HG03175 (cell line): ENCODE data around the gene VAC14.

Experiments used
- ATAC-seq: cut with Tn5 transposase; IDR thresholded peaks from one replicate; pipeline ENCODE4 v1.9.1; 2021; ENCODE audit warnings: mild to moderate bottlenecking, moderate library complexity; ENCODE audit not compliant: unreplicated experiment

The VAC14 gene

DNA sequence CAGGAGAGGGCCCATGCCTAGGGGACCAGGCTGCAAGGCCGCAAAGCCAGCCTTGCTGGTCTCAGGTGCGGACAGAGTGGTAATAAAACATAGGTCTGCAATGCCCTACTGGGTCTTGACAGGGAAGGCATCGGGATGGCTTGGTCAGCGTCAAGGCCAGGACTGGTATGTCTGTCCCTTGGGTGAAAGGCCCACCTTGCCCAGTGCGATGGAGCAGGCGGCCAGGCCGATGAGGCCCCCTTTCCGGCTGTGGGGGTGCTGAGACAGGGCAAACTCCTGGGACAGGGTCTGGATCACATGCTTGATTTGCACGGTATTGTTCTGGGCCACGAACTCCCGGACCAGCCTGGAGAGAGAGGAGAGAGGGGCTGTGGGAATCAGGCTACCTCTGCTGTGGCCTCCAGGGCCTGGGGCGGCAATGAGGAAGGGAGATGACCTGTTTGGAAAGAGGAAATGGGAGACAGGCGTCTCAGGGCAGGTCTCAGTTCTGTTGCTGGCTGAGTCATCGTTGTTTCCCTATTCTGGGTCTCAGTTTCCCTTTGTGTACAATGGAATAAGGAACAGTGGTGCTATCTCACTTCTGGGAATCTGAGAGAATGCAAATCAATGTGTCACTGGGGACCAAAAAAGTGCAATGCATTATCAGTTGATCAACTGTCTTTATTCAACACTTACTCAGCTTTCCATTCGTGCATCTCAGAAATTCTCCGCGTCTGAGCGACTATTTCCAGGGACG is 14.8 kb downstream of the VAC14 start:
- ATAC-seq = no peak

DNA sequence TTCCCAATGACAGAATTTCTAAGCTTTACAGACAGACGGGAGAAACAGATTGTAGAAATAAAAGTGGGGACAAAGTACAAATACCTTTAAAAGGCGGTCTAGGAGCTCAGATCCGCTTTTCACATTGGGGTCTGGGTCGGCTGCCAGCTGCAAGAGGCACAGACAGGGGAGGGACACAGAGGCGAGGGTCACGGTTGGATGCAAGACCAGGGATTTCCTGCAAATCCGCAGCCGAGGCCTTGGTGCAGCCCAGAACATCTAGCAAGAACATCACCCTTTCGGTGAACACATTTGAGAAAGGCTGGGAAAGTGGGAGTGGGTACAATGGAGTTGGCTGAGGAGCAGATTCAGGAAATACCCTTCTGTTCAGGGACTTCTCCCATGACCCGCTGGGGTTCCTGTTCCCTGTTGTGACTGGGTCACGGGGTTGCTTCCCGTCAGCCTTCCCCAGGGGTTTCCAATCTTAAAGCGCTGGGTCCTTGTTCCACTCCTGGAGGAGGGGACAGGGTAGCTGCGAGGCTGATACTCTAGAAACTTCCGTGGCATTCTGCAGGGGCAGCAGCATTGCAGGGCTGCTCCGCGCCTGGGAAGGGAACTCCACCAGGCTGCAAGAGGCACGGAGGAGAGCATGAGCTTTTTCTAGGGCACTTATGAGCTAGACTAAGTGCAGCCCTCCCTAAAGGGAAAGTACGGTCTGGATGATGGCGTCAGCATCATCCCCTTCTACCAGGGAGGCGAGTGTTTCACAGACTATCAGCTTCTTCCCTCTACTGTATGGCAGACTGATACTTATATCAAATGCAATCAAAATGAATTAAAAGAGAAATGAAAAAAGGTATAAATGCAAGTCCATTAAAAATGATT is 16.0 kb downstream of the VAC14 start:
- no peak for ATAC-seq

DNA sequence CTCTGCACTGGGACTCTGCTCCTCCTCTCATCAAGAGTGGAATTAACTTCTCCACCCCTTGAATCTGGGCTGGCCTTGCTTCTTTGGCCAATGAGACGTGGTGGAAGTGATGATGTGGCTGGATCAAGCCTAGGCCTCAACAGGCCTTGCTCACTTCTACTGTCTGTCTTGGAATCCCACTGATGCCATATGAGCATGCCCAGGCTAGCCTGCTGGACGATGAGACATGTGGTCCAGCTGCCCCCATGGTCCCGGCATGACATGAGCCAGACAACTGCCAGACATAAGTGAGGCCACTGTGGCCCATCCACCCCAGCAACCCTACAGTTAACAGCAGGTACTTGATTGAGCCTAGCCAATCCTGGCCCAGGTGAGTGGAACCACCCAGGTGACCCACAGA is 18.7 kb downstream of the VAC14 start:
- ATAC-seq = no peak

DNA sequence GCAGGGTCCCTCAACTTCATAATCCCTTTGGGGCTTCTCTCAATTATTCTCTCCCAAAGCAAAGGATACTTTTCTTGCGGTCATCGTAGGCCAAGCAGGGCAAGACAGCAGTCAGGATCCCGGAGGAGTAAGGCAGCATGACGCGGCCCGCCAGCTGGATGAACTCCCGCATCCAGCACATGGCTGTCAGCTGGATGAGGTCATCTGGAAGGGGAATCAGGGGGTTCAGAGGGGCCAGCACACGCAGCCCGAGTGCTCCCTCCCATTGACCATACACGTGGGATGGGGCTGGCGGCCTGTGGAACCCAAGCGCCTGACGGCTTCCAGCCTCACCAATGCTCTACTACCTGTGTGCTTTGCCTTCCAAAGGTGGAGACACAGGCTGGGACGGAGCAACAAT is 19.2 kb downstream of the VAC14 start:
- no peak for ATAC-seq

DNA sequence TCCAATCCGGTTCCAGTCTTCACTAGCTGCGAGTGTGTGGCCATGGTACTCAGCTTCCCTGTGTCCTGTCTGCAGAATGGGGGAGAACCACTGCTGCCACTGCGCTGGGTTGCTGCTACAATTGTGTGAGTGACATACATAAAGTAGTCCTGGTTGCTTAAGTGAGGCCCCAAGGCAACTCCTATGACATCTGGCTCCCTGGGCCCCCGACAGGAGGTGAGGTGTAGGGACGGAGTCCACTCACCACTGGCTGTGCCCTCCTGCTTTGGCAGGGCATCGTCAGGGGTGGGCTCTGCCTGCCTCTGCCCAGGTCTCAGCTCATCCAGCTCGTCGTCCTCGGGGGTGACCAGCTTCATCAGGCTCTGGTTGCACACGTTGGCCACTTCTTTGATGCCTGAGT is 20.4 kb downstream of the VAC14 start:
- no peak for ATAC-seq

DNA sequence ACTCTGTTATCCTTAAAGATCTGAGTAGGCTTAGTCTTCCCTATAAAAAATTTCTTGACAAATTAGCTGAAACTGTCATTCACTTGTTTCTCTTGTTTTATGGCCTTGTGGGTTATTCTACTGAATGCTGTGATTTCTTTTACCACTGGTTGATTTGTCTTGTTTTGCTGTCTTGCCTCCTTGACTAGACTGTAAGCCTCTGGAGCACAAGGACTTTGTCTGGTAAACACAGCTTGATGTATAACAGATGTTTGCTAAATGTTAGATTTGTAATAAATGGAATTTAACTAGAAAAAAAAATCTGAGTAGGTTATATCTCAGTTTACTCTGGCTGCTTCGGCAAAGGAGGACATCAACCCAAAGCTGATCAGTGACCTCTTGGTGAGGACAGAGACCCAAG is 21.6 kb downstream of the VAC14 start:
- ATAC-seq = no peak

DNA sequence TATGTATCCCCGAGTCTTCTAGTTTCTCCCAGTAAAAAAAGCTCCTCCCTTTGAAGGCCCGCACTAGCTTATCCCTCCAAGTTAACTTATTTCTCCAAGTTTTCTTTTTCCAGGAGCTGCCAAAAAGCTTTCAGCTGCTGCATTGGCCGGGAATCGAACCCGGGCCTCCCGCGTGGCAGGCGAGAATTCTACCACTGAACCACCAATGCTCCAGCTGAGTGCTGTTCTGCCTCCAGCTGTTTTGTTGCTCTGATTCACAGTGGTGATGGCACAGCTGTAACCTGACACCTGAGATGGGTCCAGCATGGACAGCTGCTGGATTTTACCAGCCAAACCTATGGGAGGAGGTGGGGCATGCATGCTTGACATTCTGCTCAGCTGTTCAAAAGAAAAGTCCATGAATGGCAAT is 22.1 kb downstream of the VAC14 start:
- no peak for ATAC-seq

DNA sequence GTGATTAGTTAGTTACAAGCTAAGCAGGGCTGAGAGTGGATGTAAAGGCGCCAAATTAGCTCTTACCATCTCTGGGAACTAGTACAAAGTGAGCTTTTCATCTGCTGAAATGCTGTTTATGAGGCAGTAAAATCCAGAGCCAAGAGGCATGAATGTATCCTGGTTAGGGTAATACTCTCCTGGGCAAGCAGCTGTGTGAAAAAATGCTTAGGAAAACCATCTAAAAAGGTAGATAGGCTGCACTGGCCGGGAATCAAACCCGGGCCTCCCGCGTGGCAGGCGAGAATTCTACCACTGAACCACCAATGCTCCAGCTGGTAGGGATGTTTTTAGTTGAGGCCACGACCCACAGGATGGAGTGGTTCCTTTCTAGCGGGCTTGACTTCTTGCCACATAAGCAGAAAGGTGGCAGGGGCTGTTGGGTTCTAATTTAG is 23.0 kb downstream of the VAC14 start:
- ATAC-seq = no peak

DNA sequence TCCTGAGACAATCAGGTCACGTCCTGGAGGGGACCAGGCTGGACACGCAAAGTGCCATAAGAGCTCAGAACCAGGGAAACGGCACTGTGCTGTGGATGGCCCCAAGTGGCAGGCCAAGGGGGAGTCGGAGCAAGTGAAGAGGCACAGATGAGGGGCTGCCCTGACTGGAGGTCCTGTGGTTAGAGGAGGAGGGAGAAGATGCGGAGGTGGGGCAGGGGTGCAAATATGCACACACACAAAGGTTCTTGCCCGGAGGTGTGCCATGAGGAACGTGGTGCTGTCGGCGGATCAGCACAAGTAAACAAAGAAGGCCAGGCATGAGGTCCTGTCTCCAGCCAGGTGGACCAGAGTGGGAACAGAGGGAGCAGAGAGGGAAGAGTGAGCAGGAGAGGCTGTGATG is 23.5 kb downstream of the VAC14 start:
- no peak for ATAC-seq

DNA sequence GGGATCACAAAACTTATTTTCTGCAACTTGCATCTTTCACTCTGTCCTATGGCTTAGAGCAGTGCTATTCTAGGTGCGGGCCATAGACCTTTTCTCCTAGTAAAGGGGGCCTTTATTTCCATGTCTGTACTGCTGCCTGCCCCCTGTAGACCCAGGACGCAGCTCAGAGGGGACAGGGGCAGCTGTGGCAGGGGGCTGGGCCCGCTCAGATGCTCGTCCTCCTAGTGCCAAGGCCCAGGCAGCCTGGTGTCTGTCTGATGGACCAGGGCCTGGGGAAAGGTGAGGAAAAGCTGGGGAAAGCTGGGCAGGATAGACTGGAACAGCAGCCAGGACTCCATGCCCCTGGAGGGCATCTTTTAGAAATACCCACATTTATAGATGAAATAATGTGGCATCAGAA is 25.6 kb downstream of the VAC14 start:
- ATAC-seq = no peak

DNA sequence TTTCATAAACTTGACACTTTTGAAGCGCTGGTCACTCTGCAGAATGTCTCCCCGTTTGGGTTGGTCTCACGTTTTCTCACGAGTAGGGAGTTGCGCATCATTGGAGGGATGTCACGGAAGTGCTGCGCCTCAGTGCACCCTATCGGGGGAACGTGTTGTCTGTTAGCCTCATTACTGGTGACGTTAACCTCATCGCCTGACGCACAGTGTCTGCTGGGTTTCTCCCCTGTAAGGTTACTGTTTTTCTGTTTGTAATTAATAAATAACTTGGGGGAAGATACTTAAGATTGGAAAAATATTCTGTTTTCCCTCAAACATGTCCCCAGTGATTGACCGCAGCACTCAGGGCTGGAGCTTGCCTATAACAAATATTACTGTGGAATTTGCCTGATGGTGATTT is 26.7 kb downstream of the VAC14 start:
- ATAC-seq = no peak

DNA sequence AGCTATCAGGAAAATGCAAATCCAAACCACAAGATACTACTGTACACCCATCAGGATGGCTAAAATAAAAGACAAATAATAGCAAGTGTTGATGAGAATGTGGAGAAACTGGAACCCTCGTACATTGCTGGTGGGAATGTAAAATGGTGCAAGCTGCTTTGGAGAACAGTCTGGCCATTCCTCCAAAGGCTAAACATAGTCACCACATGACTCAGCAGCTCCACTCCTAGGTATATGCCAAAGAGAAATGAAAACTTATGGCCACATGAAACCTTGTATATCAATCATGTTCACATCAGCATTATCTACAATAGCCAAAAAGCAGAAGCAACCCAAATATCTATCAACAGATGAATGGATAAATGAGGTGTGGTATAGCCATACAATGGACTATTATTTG is 28.5 kb downstream of the VAC14 start:
- no peak for ATAC-seq

DNA sequence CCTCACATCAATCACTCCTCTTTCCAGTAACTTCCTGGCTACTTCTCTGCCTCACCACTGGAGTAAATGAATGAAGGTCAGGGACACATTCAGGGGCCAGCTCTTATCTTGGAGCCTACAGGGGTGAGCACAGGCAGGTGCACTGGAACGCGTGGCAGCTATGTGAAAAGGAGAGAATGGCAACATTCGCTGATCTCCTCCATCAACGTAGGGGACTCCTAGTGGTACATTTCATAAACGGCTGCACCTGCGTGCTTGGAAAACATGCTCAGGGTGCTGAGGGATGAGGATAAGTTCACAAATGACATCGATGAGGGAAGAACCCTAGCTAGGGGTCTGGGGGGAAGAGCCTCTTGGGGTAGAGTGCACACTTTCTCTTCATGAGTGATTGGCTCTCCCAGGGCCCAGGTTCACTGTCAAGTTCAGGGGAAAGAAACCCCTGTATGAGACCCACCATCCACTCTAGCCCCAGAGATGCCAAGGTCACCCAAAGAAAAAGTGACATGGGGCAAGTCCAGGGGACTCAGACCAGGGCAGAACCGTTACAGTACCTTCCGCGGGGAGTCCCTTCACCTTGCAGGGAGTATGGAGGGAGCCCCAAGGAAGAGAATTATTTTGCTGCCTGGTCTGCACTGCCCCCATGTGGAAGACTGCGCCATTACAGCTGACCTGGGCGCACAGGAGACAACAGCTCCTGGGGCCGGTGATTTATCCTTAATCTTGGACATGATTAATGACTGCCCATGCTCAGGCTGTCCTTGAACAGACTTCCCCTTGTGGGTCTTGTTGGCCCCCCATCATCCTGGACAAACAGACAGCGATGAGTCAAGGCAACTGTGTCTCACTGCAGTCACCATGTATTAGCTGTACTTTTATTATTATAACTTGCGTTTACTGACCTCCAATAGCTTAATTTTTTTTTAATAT is 30.1 kb downstream of the VAC14 start:
- ATAC-seq = peak; percentile 52

DNA sequence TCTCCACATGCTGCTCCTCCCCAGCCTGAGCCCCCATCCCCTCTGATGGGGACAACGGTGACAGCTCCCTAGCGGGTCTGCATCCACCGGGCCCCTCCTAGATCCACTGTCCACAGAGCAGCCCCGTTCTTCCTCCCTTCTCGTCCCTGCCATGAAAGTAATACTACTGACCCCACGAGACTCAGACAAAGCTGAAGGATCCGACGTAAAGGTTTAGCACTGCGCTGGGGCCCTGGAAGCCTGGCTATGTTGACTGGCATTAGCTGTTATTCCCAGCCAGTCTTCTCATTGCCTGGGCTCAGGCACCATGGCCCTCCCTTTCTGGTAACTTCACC is 30.7 kb downstream of the VAC14 start:
- no peak for ATAC-seq

DNA sequence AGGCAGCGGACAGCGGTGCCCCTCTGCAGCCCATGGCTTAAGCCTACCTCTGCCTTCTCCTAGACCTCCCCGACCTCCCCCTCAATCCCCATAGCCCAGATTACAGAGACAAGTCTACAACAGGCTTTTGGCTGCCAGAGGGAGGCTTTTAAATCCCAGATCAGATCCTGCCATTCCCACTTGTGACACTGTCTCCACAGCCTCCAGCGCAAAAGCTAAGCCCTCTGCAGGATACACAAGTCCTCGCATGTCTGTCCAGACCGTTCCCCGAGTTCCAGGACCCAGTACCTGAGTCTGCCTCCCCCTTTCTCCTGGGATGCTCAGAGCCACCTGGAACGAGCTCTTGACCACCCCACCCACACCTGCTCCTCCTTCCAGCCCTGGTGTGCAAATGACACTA is 31.2 kb downstream of the VAC14 start:
- no peak for ATAC-seq

DNA sequence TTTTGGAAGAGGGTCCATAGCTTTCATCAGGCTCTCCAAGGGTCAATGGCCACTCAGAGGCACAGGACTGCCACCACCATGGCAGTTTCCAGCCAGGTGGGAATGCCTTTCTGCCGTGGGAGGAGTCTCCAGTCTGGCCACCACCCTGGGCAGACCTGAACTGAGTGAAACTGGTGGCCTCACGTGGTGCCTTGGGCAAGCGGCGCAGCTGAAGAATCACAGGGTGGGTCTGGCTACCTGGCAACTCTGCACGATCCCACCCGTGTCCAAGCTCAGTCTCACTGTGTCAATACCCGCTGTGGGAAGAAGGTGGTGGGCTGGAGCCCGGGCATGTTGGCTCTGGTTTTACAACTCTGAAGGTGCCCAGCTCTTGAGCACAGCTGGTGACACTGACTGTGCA is 31.8 kb downstream of the VAC14 start:
- no peak for ATAC-seq

DNA sequence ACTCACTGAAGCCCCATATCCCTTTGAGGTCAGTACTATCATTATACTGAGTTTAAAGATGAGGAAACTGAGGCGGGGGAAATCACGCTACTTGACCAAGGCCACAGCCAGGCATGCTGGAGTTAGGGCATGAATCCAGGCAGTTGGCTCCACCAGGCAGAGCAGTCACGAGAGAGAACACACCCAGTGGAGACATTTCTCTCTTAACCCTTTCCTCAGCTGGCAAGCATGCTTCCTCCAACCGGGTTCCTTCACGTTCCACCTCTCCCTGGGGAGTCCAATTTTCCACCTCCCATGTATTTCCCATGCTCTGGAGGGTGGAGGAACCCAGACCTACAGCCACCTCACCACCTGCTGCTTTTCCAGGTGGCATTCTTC is 32.8 kb downstream of the VAC14 start:
- no peak for ATAC-seq

DNA sequence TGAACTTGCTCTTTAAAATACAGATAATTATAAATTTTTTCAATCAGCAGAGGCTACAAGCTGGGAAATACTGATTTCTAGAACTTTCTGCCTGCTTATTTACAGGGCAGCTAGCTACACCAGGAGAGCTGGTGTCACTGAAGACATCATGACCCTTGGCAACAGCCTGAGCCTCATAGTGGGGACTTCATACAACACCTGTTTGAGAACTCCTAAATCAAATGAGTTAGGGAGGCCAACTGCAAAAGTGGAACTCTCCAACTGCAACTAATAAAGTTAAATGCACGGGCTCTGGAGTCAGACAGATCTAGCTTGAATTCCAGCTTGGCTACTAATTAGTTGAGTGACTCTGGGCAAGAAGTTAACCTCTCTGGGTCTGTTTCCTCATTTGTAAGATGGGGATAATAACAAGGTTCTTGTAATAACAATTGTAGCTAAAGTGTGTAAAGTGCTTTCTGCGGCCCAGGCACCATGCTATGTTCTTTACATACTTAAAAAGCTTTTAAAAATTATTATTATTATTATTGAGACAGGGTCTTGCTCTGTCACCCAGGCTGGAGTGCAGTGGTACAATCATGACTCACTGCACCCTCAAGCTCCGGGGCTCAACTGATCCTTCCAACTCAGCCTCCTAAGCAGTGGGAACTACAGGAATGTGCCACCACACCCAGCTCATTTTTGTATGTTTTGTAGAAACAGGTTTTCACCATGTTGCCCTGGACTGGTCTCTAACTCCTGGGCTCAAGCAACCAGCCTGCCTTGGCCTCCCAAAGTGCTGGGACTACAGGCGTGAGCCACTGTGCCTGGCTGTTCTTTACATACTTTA is 33.4 kb downstream of the VAC14 start:
- ATAC-seq = no peak

DNA sequence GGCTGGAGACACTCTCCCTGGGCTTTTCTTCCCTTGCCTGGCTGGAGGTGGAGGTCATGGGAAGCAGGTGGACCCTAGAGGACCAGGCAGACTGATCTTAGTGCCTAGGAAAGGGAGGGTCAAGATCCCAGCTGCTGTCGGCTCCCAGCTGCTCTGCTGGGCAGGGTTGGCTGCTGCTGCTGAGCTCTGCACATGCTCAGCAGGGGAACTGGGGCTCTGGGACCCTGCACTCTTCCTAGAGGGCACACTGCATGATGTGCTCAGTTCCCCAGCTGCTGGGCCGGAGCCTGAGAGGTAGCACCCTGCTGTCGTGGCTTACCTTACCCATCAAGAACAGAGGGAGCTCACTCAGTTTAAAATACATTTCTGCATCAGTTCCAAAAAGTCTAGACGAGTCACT is 34.3 kb downstream of the VAC14 start:
- no peak for ATAC-seq

DNA sequence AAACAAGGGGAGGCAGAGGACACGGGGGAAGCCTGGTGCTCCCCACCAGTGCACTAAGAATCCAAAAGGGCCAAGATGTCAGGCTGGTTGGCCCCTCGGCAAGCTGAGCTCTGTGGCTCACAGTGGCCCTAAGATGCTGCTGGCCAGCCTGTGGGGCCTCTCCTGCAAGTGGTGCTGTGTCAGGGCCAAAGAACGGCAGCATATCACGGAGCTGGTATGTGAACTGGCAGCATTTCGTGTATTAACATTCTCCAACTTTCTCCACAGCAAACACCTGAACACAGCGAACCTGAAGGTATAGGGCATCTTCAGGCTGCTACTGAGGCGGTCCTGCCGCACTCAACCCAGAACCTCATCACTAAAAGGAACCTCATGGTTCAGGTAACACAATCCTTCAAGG is 34.8 kb downstream of the VAC14 start:
- no peak for ATAC-seq

DNA sequence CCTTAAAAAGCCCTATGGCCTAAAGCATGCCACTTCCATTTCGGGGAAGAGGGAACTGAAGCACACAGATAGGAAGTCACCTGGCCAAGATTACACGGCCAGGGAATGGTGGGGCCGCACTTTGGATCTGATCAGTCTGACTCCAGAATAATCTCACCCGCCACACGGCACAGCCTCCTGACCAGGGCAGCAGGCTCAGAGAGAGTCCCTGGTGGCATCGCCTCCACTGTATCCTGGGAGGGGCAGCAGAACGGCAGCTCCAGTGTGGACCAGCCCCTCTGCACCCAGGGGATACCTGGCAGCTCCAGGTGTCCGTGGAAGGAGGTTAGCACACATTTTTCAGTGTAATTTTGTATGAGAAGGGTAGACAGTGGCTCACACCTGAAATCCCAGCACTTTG is 35.5 kb downstream of the VAC14 start:
- no peak for ATAC-seq
